H1 (cell line): ENCODE data around the gene ADCY5. TPM values are rescaled to one million over a fixed set of nuclear protein-coding genes. Genes with fewer than 3 reads are reported as not detected.

Experiments used
- CTCF ChIA-PET: fragments of 300-600 bp; sonication (Branson Sonifier 250); formaldehyde crosslinking; loops from one replicate; lab custom pipeline; 2021; ENCODE audit not compliant: partially characterized antibody; lab: Charles Lee
- POLR2A ChIA-PET: fragments of 300-600 bp; sonication (Branson Sonifier 250); formaldehyde crosslinking; loops from one replicate; lab custom pipeline; 2021; ENCODE audit warnings: inconsistent platforms; ENCODE audit not compliant: partially characterized antibody; lab: Charles Lee
- DNase-seq, 2 experiments: peaks; one replicate each; pipeline versions ENCODE4 v3.0.0 to v3.0.0-alpha.2; 2010 to 2022; ENCODE audit warnings: low spot score in 2 of 2, low read depth in 1 of 2, mixed read lengths in 1 of 2
- FAIRE-seq: peaks from 2 replicates; lab custom pipeline; 2011; peaks lifted over from hg19 to GRCh38; lab: Jason Lieb, UNC
- H2AFZ ChIP-seq: 2 replicates; pipeline ENCODE4 v1.8.1; 2012; ENCODE audit warnings: low read length, inconsistent platforms
- H2AK5ac ChIP-seq: 2 replicates; pipeline ENCODE4 v1.6.1; 2013; ENCODE audit warnings: low read depth, low read length
- H2BK120ac ChIP-seq: replicated peaks from 2 replicates; pipeline ENCODE3; 2013; ENCODE audit warnings: low read depth, low read length, inconsistent platforms
- H2BK12ac ChIP-seq: 2 replicates; pipeline ENCODE4 v1.6.1; 2013; ENCODE audit warnings: low read depth, low read length
- H2BK15ac ChIP-seq: 2 replicates; pipeline ENCODE4 v1.6.1; 2013; ENCODE audit warnings: low read length
- H2BK20ac ChIP-seq: 2 replicates; pipeline ENCODE4 v1.6.1; 2013; ENCODE audit warnings: low read length
- H2BK5ac ChIP-seq: 2 replicates; pipeline ENCODE4 v1.6.1; 2013; ENCODE audit warnings: low read depth, low read length
- H3K14ac ChIP-seq: 2 replicates; pipeline ENCODE4 v1.6.1; 2013; ENCODE audit warnings: inconsistent platforms; ENCODE audit not compliant: insufficient read length
- H3K18ac ChIP-seq: 2 replicates; pipeline ENCODE4 v1.6.1; 2013; ENCODE audit warnings: low read length; ENCODE audit errors: extremely low read depth
- H3K23ac ChIP-seq: 2 replicates; pipeline ENCODE4 v1.6.1; 2013; ENCODE audit warnings: inconsistent platforms; ENCODE audit not compliant: insufficient read length
- H3K23me2 ChIP-seq: 2 replicates; pipeline ENCODE4 v1.6.1; 2013; ENCODE audit warnings: low read depth, low read length
- H3K27ac ChIP-seq: 2 replicates; pipeline ENCODE4 v1.6.1; 2011; ENCODE audit warnings: low read depth, low read length, inconsistent platforms
- H3K27me3 ChIP-seq, 4 experiments: replicated peaks in 1 of 4; 1 replicate in 1 of 4; 2 replicates in 3 of 4; pipeline versions ENCODE4 v1.6.1 to v1.8.1; 2011 to 2013; ENCODE audit warnings: low read length in 3 of 4, mild to moderate bottlenecking in 3 of 4, inconsistent platforms in 2 of 4, mixed read lengths in 2 of 4, moderate library complexity in 1 of 4; ENCODE audit not compliant: control insufficient read depth in 3 of 4, insufficient read depth in 3 of 4; ENCODE audit errors: extremely low read depth in 1 of 4
- H3K36me3 ChIP-seq, 4 experiments: 2 replicates each; pipeline versions ENCODE4 v1.6.1 to v1.8.1; 2011 to 2013; ENCODE audit warnings: mild to moderate bottlenecking in 4 of 4, low read length in 3 of 4, moderate library complexity in 2 of 4, control low read depth in 1 of 4, inconsistent platforms in 1 of 4; ENCODE audit not compliant: insufficient read depth in 4 of 4, control insufficient read depth in 2 of 4
- H3K4ac ChIP-seq: replicated peaks from 2 replicates; pipeline ENCODE3; 2013; ENCODE audit warnings: low read length, low read depth, mixed read lengths, inconsistent platforms; ENCODE audit not compliant: insufficient read length
- H3K4me1 ChIP-seq, 4 experiments: replicated peaks in 1 of 4; 1 replicate in 1 of 4; 2 replicates in 3 of 4; pipeline versions ENCODE4 v1.6.1 to v1.8.1; 2011 to 2013; ENCODE audit warnings: low read length in 3 of 4, inconsistent platforms in 2 of 4, mixed read lengths in 1 of 4; ENCODE audit not compliant: insufficient read depth in 4 of 4, control insufficient read depth in 3 of 4
- H3K4me2 ChIP-seq, 2 experiments: 2 replicates each; pipeline versions ENCODE4 v1.6.1 to v1.8.1; 2011 to 2013; ENCODE audit warnings: low read depth in 2 of 2, low read length in 2 of 2, control low read depth in 1 of 2, inconsistent platforms in 1 of 2, mild to moderate bottlenecking in 1 of 2; ENCODE audit not compliant: insufficient read depth in 1 of 2
- H3K4me3 ChIP-seq, 4 experiments: fragments of 200-600, 300-600 bp in 1 of 4; sonication (generic), shearing (Covaris generic), sonication (Bioruptor Twin) in 1 of 4; 2 replicates each; pipeline versions ENCODE4 v1.5.1 to v1.8.1; 2011 to 2016; ENCODE audit warnings: low read length in 4 of 4, low read depth in 3 of 4, control low read depth in 2 of 4, inconsistent platforms in 2 of 4, mild to moderate bottlenecking in 2 of 4, mixed read lengths in 1 of 4, moderate library complexity in 1 of 4; ENCODE audit not compliant: insufficient read depth in 2 of 4; ENCODE audit errors: extremely low read depth in 1 of 4
- H3K56ac ChIP-seq: replicated peaks from 2 replicates; pipeline ENCODE3; 2013; ENCODE audit warnings: low read depth, mild to moderate bottlenecking, mixed read lengths, low read length, inconsistent platforms; ENCODE audit not compliant: insufficient read length
- H3K79me1 ChIP-seq: 2 replicates; pipeline ENCODE4 v1.6.1; 2013; ENCODE audit warnings: low read depth, low read length, control low read depth
- H3K79me2 ChIP-seq, 2 experiments: 2 replicates each; pipeline versions ENCODE4 v1.6.1 to v1.8.1; 2012 to 2013; ENCODE audit warnings: low read length in 2 of 2, mild to moderate bottlenecking in 2 of 2, inconsistent platforms in 1 of 2; ENCODE audit not compliant: insufficient read depth in 2 of 2, control insufficient read depth in 1 of 2
- H3K9ac ChIP-seq, 4 experiments: replicated peaks in 1 of 4; 1 replicate in 1 of 4; 2 replicates in 3 of 4; pipeline versions ENCODE4 v1.6.1 to v1.8.1; 2011 to 2013; ENCODE audit warnings: low read depth in 3 of 4, low read length in 3 of 4, control low read depth in 2 of 4, mild to moderate bottlenecking in 2 of 4, moderate library complexity in 2 of 4, inconsistent platforms in 1 of 4; ENCODE audit errors: extremely low read depth in 1 of 4
- H3K9me3 ChIP-seq, 2 experiments: 2 replicates each; pipeline versions ENCODE4 v1.6.1 to v1.8.1; 2012 to 2013; ENCODE audit warnings: mild to moderate bottlenecking in 2 of 2, moderate library complexity in 2 of 2, control low read depth in 1 of 2, inconsistent platforms in 1 of 2, low read depth in 1 of 2, low read length in 1 of 2, mixed read lengths in 1 of 2; ENCODE audit not compliant: insufficient read depth in 2 of 2
- H4K20me1 ChIP-seq, 2 experiments: replicated peaks in 1 of 2; 2 replicates each; pipeline versions ENCODE3 to v1.8.1; 2011 to 2013; ENCODE audit warnings: inconsistent platforms in 2 of 2, low read length in 2 of 2, mild to moderate bottlenecking in 1 of 2; ENCODE audit not compliant: insufficient read depth in 2 of 2, control insufficient read depth in 1 of 2
- H4K5ac ChIP-seq: 2 replicates; pipeline ENCODE4 v1.6.1; 2013; ENCODE audit warnings: low read length, low read depth, mixed read lengths, inconsistent platforms; ENCODE audit not compliant: insufficient read length
- H4K8ac ChIP-seq: 2 replicates; pipeline ENCODE4 v1.8.0; 2013; ENCODE audit warnings: mild to moderate bottlenecking, moderate library complexity, low read length, inconsistent platforms; ENCODE audit not compliant: insufficient read depth; ENCODE audit errors: extremely low read depth
- H4K91ac ChIP-seq: replicated peaks from 2 replicates; pipeline ENCODE3; 2013; ENCODE audit warnings: low read length, mixed read lengths, inconsistent platforms; ENCODE audit not compliant: insufficient read length
- WGBS, 2 experiments: shearing (Covaris generic) in 1 of 2; methylation state at CpG; one replicate each; pipeline versions ENCODE4 v1.1.6 to v1.1.7; 2013 to 2015; ENCODE audit warnings: low lambda C conversion rate in 2 of 2, mixed read lengths in 2 of 2, inconsistent platforms in 1 of 2, low coverage in 1 of 2, missing lambda C conversion rate in 1 of 2; ENCODE audit not compliant: insufficient replicate concordance in 2 of 2, insufficient coverage in 1 of 2, insufficient read length in 1 of 2; ENCODE audit errors: extremely low coverage in 1 of 2, missing lambda C conversion rate in 1 of 2; 5-methylcytosine and 5-hydroxymethylcytosine counted together
- polyA plus RNA-seq, 7 experiments: library from polyadenylated mRNA; depleted of rRNA in 3 of 7; stranded (reverse) in 5 of 7; unstranded in 2 of 7; fragments of >200 nt in 5 of 7; fragments of 200-250 nt in 2 of 7; gene quantifications; 1 replicate in 5 of 7; 2 replicates in 1 of 7; 4 replicates in 1 of 7; pipeline versions ENCODE4 v1.2.1 to v1.2.3, GENCODE V29; 2011 to 2013; ENCODE audit warnings: missing spikeins in 2 of 7, mixed read lengths in 2 of 7
- total RNA-seq: library from RNA; stranded (reverse); fragmentation: NEBNext Ultra II Directional; extraction: Animal tissue kit (Norgen Biotek cat#: 25700); gene quantifications from 2 replicates; pipeline ENCODE4 v1.2.1, GENCODE V29; 2021

ADCY5 gene
- total and polyA plus RNA-seq, 2 of the 8 experiments (the other 6 are each of a cell fraction or from before 2014, with no cell fraction given): 18.9 to 40.8 TPM

- peaks cover 4 to 10% (median 9%) of the 10 kb centered on the region in 4 experiments for H3K4me1 ChIP-seq
- H2AFZ ChIP-seq: no peak overlapping the region
- H3K9ac ChIP-seq: no peak overlapping the region
- H2BK15ac ChIP-seq: 0 out of 2 replicates have a peak overlapping the region, but pooled peaks have one; percentile 48
- H3K23me2 ChIP-seq: no peaks in the 10 kb centered on the region; the same call in 1 of the 2 replicates
- no peak overlapping the region for H3K14ac ChIP-seq
- no peak overlapping the region for H3K18ac ChIP-seq
- no peak overlapping the region for H2BK20ac ChIP-seq
- no peaks in the 10 kb centered on the region; a peak in 1 of 8 replicates for H3K36me3 ChIP-seq
- H3K79me1 ChIP-seq: no peaks in the 10 kb centered on the region
- no peak overlapping the region for H4K91ac ChIP-seq
- no peak overlapping the region for H3K27ac ChIP-seq
- H4K20me1 ChIP-seq: no peaks in the 10 kb centered on the region
- H2BK12ac ChIP-seq: no peak overlapping the region
- no peak overlapping the region for H3K23ac ChIP-seq
- H2AK5ac ChIP-seq: no peak overlapping the region
- H3K56ac ChIP-seq: no peak overlapping the region
- 93% methylated on average over 3 of the region's 3 CpGs; no CpG with 5 or more reads in 1 of the 2 experiments for WGBS, 2 experiments
- CTCF ChIA-PET: interaction anchor here (0.8 to 11.1 kb wide), 6 partner anchors 13 to 102 kb away, joined by 3 to 63 read pairs (median 3); no protein-coding TSS in a partner anchor
- no peaks in the 10 kb centered on the region for H3K9me3 ChIP-seq
- H3K79me2 ChIP-seq: no peaks in the 10 kb centered on the region
- H3K4me3 ChIP-seq: no peak overlapping the region
- no peak overlapping the region for H2BK5ac ChIP-seq
- POLR2A ChIA-PET: interaction anchor here (1.6 to 2.0 kb wide), 2 partner anchors 10 to 72 kb away, joined by 4 to 5 read pairs; no protein-coding TSS in a partner anchor
- FAIRE-seq (no peak), DNase-seq (no peak)
- H4K5ac ChIP-seq: no peak overlapping the region
- no peaks in the 10 kb centered on the region for H3K27me3 ChIP-seq
- no peak overlapping the region for H2BK120ac ChIP-seq
- H4K8ac ChIP-seq: no peak overlapping the region
- H3K4ac ChIP-seq: no peak overlapping the region
- H3K4me2 ChIP-seq: no peak overlapping the region
Measured at GRCh38 chr3:123387532-123387931, 61.4 kb downstream of the ADCY5 start.
